GM12891 (cell line): ENCODE measurements around the gene DNER.

Experiments
- POLR2A ChIP-seq: IDR thresholded peaks from 2 replicates; pipeline ENCODE4 v1.6.1; 2011; ENCODE audit warnings: low read depth, low read length, control low read depth
- POLR2AphosphoS5 ChIP-seq: IDR thresholded peaks from 2 replicates; pipeline ENCODE4 v1.6.1; 2011; ENCODE audit warnings: low read depth, low read length, control low read depth
- TAF1 ChIP-seq: IDR thresholded peaks from 2 replicates; pipeline ENCODE4 v1.6.1; 2011; ENCODE audit warnings: low read depth, low read length, control low read depth

DNA sequence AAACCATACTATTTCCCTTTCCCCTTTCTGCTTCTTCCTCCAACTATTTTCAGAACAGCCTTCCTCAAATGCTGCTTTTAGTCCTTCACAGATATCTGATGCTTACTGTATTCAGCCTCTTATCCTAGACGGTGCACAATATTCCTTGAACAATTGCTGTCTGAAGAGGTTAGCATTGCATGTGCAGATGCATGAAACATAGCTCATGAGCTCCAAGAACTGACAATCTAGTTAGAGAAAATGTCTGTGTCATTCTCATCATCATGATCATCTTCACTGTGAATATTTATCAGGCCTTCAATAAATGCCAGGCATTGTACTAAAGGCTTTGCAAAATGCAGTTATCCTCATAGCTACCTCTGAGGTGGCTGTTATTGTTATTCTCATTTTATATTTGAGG lies 190.7 kb downstream of the DNER start:
- no peak for TF ChIP-seq POLR2A
- no peak for TF ChIP-seq POLR2AphosphoS5
- TF ChIP-seq TAF1 = no peak
